CD8-positive, alpha-beta memory T cell (primary cell): ENCODE data around the gene KRTAP12-3. TPM values are rescaled to one million over a fixed set of nuclear protein-coding genes. Genes with fewer than 3 reads are reported as not detected.
"Not testable (repeated sequence)": the region's sequence is repeated elsewhere in the genome, so short reads cannot be mapped to it uniquely, and the experiment has no call there.

ENCODE experiments used
- CTCF ChIA-PET: fragments of 350-600 bp; sonication (Branson Sonifier 250); formaldehyde crosslinking; loops from one replicate; lab custom pipeline; 2021; ENCODE audit warnings: antibody characterized with exemption; lab: Charles Lee
- POLR2A ChIA-PET: fragments of 350-600 bp; sonication (Branson Sonifier 250); formaldehyde crosslinking; loops from one replicate; lab custom pipeline; 2021; ENCODE audit warnings: antibody characterized with exemption; lab: Charles Lee
- DNase-seq, 5 donors: peaks; one replicate each; pipeline versions ENCODE4 v3.0.0 to v3.0.0-alpha.2; 2020 to 2022; ENCODE audit warnings: mixed read lengths in 1 of 5
- H3K27ac ChIP-seq: one replicate; pipeline ENCODE4 v1.7.0; 2013; ENCODE audit warnings: low read depth, mild to moderate bottlenecking, low read length, moderate library complexity
- H3K27me3 ChIP-seq: 2 replicates; pipeline ENCODE4 v1.7.0; 2013; ENCODE audit warnings: low read length, mild to moderate bottlenecking; ENCODE audit not compliant: insufficient read depth, poor library complexity, severe bottlenecking
- H3K36me3 ChIP-seq: 2 replicates; pipeline ENCODE4 v1.7.0; 2013; ENCODE audit warnings: mild to moderate bottlenecking, low read length, moderate library complexity; ENCODE audit not compliant: insufficient read depth
- H3K4me1 ChIP-seq: 2 replicates; pipeline ENCODE4 v1.7.0; 2013; ENCODE audit warnings: mild to moderate bottlenecking, low read length, moderate library complexity; ENCODE audit not compliant: insufficient read depth
- H3K4me3 ChIP-seq: 2 replicates; pipeline ENCODE4 v1.7.0; 2013; ENCODE audit warnings: mild to moderate bottlenecking, low read length
- H3K9me3 ChIP-seq: 2 replicates; pipeline ENCODE4 v1.7.0; 2013; ENCODE audit warnings: mild to moderate bottlenecking, low read length
- H3K27ac Mint-ChIP-seq, 8 donors: one replicate each; pipeline ENCODE4 v1.8.0; 2020 to 2021; ENCODE audit warnings: mixed read lengths in 8 of 8, mild to moderate bottlenecking in 6 of 8, inconsistent platforms in 3 of 8, moderate library complexity in 3 of 8
- H3K27me3 Mint-ChIP-seq, 2 donors: one replicate each; pipeline ENCODE4 v1.8.0; 2020 to 2021; ENCODE audit warnings: mixed read lengths in 2 of 2, mild to moderate bottlenecking in 1 of 2, moderate library complexity in 1 of 2
- H3K36me3 Mint-ChIP-seq, 3 donors: one replicate each; pipeline ENCODE4 v1.8.0; 2020 to 2021; ENCODE audit warnings: mixed read lengths in 3 of 3, inconsistent platforms in 1 of 3, mild to moderate bottlenecking in 1 of 3
- H3K4me1 Mint-ChIP-seq, 3 donors: one replicate each; pipeline ENCODE4 v1.8.0; 2020 to 2021; ENCODE audit warnings: mixed read lengths in 3 of 3, inconsistent platforms in 1 of 3, mild to moderate bottlenecking in 1 of 3
- H3K4me3 Mint-ChIP-seq, 7 donors: one replicate each; pipeline ENCODE4 v1.8.0; 2020 to 2021; ENCODE audit warnings: mixed read lengths in 7 of 7, mild to moderate bottlenecking in 6 of 7, moderate library complexity in 4 of 7, inconsistent platforms in 2 of 7
- H3K9me3 Mint-ChIP-seq, 5 donors: one replicate each; pipeline ENCODE4 v1.8.0; 2020 to 2022; ENCODE audit warnings: mixed read lengths in 5 of 5, mild to moderate bottlenecking in 3 of 5, moderate library complexity in 2 of 5, inconsistent platforms in 1 of 5
- polyA plus RNA-seq: library from polyadenylated mRNA; unstranded; fragments of 300-500 nt; fragmentation: Illumina TruSeq; gene quantifications from one replicate; pipeline ENCODE4 v1.2.3, GENCODE V29; 2021
- total RNA-seq, 2 experiments: library from RNA; stranded (reverse); gene quantifications; one replicate each; pipeline ENCODE4 v1.2.3, GENCODE V29; 2021

The KRTAP12-3 gene
- total and polyA plus RNA-seq, 3 experiments from 2014 or later: not detected

- ChIA-PET POLR2A (no interaction called here), CTCF (no interaction called here)
- Histone ChIP-seq H3K27me3 (no peaks in the 10 kb centered on the region), H3K9me3 (peaks cover 5% of the 10 kb centered on the region), H3K4me1 (no peaks in the 10 kb centered on the region), H3K36me3 (no peaks in the 10 kb centered on the region), H3K27ac (no peak overlapping the region), H3K4me3 (no peak overlapping the region)
- peaks cover 2 to 26% (median 2%) of the 10 kb centered on the region in 3 donors for H3K36me3 Mint-ChIP-seq
- H3K4me1 Mint-ChIP-seq: peaks cover 13 to 28% (median 22%) of the 10 kb centered on the region in 3 donors
- no peak for DNase-seq
- H3K27ac Mint-ChIP-seq: no peak overlapping the region
- peaks cover 14 to 24% of the 10 kb centered on the region in 2 donors for H3K27me3 Mint-ChIP-seq
- H3K9me3 Mint-ChIP-seq: peaks cover 3 to 12% (median 6%) of the 10 kb centered on the region in 5 donors
- no peak overlapping the region for H3K4me3 Mint-ChIP-seq
These were observed 35.2 kb downstream of the KRTAP12-3 start for GRCh38 chr21:44692798-44693512.

GRCh38 chr21:44694776-44695175 is 37.0 kb downstream of the KRTAP12-3 start:
- Histone ChIP-seq H3K27ac (no peak overlapping the region), H3K9me3 (peaks cover 5% of the 10 kb centered on the region), H3K4me1 (no peaks in the 10 kb centered on the region), H3K36me3 (no peaks in the 10 kb centered on the region), H3K4me3 (no peak overlapping the region), H3K27me3 (peaks cover 3% of the 10 kb centered on the region)
- peaks cover 3 to 12% (median 6%) of the 10 kb centered on the region in 5 donors for H3K9me3 Mint-ChIP-seq
- H3K4me1 Mint-ChIP-seq: peaks cover 17 to 31% (median 22%) of the 10 kb centered on the region in 3 donors
- peak overlapping the region in 4 of 7 donors; percentile 2 to 46 (median 24) for H3K4me3 Mint-ChIP-seq
- CTCF ChIA-PET: interaction anchor here (1.0 kb wide), 1 partner anchor 48 kb away, joined by 3 read pairs; no protein-coding TSS in a partner anchor
- H3K27me3 Mint-ChIP-seq: peaks cover 23 to 38% of the 10 kb centered on the region in 2 donors
- H3K27ac Mint-ChIP-seq: no peak overlapping the region
- peaks cover 2 to 26% (median 2%) of the 10 kb centered on the region in 3 donors for H3K36me3 Mint-ChIP-seq
- POLR2A ChIA-PET: no interaction called here
- no peak for DNase-seq

DNA sequence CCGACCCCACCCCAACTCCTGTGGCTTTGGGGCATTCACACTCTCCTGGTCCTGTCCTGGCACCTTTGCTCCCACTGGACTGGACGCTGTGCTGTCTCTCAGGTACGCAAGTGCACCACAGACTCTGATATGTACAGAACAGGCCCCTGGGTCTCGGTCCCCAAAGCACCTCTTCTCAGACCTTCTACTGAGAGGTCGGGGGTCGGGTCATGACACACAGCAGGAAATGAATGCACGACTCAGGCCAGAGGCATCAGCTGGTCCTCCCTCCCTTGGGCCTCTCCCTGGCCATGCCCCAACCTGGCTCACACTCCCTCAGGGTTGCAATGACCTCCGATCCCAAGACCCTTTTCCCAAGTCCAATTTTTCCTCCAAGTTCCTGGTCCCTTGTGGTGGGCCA is 37.5 kb downstream of the KRTAP12-3 start:
- no peak overlapping the region for H3K4me3 ChIP-seq
- peaks cover 27 to 38% of the 10 kb centered on the region in 2 donors for H3K27me3 Mint-ChIP-seq
- peaks cover 5% of the 10 kb centered on the region for H3K9me3 ChIP-seq
- peak overlapping the region in 2 of 8 donors; percentile 47 to 59 for H3K27ac Mint-ChIP-seq
- no peaks in the 10 kb centered on the region for H3K4me1 ChIP-seq
- no peak overlapping the region for H3K27ac ChIP-seq
- H3K36me3 ChIP-seq: no peaks in the 10 kb centered on the region
- H3K4me1 Mint-ChIP-seq: peaks cover 17 to 31% (median 22%) of the 10 kb centered on the region in 3 donors
- H3K27me3 ChIP-seq: peaks cover 3% of the 10 kb centered on the region
- peak overlapping the region in 2 of 7 donors; percentile 2 to 20 for H3K4me3 Mint-ChIP-seq
- H3K36me3 Mint-ChIP-seq: peaks cover 2 to 26% (median 2%) of the 10 kb centered on the region in 3 donors
- peaks cover 3 to 12% (median 6%) of the 10 kb centered on the region in 5 donors for H3K9me3 Mint-ChIP-seq
- ChIA-PET CTCF (interaction anchor here (1.0 kb wide), 1 partner anchor 47 kb away, joined by 3 read pairs; no protein-coding TSS in a partner anchor), POLR2A (no interaction called here)
- DNase-seq: no peak

DNA sequence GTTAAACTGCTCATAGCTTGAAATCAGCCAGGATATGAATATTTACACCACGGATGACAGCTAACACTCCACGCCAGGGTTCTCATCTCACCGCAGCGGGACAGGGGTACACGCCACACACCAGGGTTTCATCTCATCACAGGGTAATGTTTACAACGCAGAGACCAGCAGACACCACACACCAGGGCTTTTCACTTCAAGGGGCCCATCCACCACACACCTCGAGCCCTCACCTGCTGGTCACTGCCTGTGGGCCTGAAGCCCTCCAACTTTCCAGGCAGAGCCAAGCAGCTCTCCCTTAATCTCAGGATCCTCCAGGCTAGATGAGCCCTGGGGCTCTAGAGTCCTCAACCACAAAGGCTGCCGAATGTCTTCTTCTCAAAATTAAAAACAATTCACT is 37.9 kb downstream of the KRTAP12-3 start:
- CTCF ChIA-PET: interaction anchor here (1.0 kb wide), 1 partner anchor 47 kb away, joined by 3 read pairs; no protein-coding TSS in a partner anchor
- peaks cover 2 to 26% (median 2%) of the 10 kb centered on the region in 3 donors for H3K36me3 Mint-ChIP-seq
- peak overlapping the region in 2 of 8 donors; percentile 47 to 53 for H3K27ac Mint-ChIP-seq
- no peak for DNase-seq
- no peaks in the 10 kb centered on the region for H3K36me3 ChIP-seq
- H3K4me1 Mint-ChIP-seq: peaks cover 17 to 31% (median 22%) of the 10 kb centered on the region in 3 donors
- H3K9me3 Mint-ChIP-seq: peaks cover 3 to 12% (median 6%) of the 10 kb centered on the region in 5 donors
- H3K9me3 ChIP-seq: peaks cover 5% of the 10 kb centered on the region
- peaks cover 29 to 38% of the 10 kb centered on the region in 2 donors for H3K27me3 Mint-ChIP-seq
- POLR2A ChIA-PET: no interaction called here
- H3K27me3 ChIP-seq: peaks cover 4% of the 10 kb centered on the region
- no peak overlapping the region for H3K4me3 Mint-ChIP-seq
- no peaks in the 10 kb centered on the region for H3K4me1 ChIP-seq
- no peak overlapping the region for H3K4me3 ChIP-seq
- H3K27ac ChIP-seq: no peak overlapping the region

DNA sequence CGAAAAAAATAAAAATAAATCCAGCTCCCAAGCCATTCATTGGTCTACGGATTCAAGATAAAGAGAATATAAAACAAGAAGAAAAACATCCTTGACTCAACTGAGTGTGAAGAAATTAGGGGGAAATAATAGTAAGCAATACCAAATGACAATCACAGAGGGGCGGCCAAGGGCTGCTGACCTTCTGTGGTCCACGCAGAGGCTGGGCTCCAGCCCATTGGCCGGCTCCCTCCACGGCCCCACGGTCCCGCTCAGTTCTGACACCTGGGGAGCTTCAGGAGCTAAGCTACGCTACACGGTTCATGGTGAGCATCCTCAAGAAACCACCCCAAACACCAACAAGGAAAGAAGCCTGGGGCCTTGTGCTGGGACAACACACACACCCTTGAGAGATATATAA is 38.8 kb downstream of the KRTAP12-3 start:
- Histone ChIP-seq H3K9me3 (peaks cover 5% of the 10 kb centered on the region), H3K27ac (no peak overlapping the region), H3K4me3 (no peak overlapping the region), H3K36me3 (no peaks in the 10 kb centered on the region), H3K27me3 (peaks cover 14% of the 10 kb centered on the region), H3K4me1 (no peaks in the 10 kb centered on the region)
- Mint-ChIP-seq H3K36me3 (peaks cover 2 to 26% (median 2%) of the 10 kb centered on the region in 3 donors), H3K27me3 (peaks cover 38 to 46% of the 10 kb centered on the region in 2 donors), H3K4me3 (no peak overlapping the region), H3K27ac (no peak overlapping the region), H3K4me1 (peaks cover 16 to 28% (median 21%) of the 10 kb centered on the region in 3 donors), H3K9me3 (peaks cover 3 to 12% (median 6%) of the 10 kb centered on the region in 5 donors)
- CTCF ChIA-PET: interaction anchor here (1.9 kb wide), 1 partner anchor 186 kb away, joined by 6 read pairs; no protein-coding TSS in a partner anchor
- POLR2A ChIA-PET: no interaction called here
- no peak for DNase-seq

- POLR2A ChIA-PET: interaction anchor here (0.5 to 0.6 kb wide), 2 partner anchors 30 to 1014 kb away, joined by 3 to 5 read pairs; no protein-coding TSS in a partner anchor
- CTCF ChIA-PET: interaction anchor here (0.8 to 1.9 kb wide), 2 partner anchors 45 to 187 kb away, joined by 3 to 6 read pairs; no protein-coding TSS in a partner anchor
These were observed 39.6 kb downstream of the KRTAP12-3 start, which contains the start of gene KRTAP10-12 for GRCh38 chr21:44697172-44697810. Gene KRTAP10-12 (plus strand): TSS chr21:44697172. CDS start chr21:44697202, 30 bp downstream.

GRCh38 chr21:44697811-44698734 is 40.3 kb downstream of the KRTAP12-3 start:
- ChIA-PET POLR2A (interaction anchor here (0.5 to 0.6 kb wide), 2 partner anchors 31 to 1014 kb away, joined by 3 to 5 read pairs; no protein-coding TSS in a partner anchor), CTCF (interaction anchor here (0.8 to 1.9 kb wide), 3 partner anchors 12 to 187 kb away, joined by 3 to 6 read pairs (median 3); no protein-coding TSS in a partner anchor)
- Mint-ChIP-seq H3K4me1 (peaks cover 15 to 24% (median 17%) of the 10 kb centered on the region in 3 donors), H3K27me3 (peaks cover 51 to 58% of the 10 kb centered on the region in 2 donors), H3K36me3 (peaks cover 0 to 16% (median 2%) of the 10 kb centered on the region in 3 donors), H3K4me3 (no peak overlapping the region), H3K27ac (peak overlapping the region in 2 of 8 donors; percentile 17 to 51), H3K9me3 (peaks cover 0 to 6% (median 0%) of the 10 kb centered on the region in 5 donors)
- H3K36me3 ChIP-seq: no peaks in the 10 kb centered on the region
- H3K4me1 ChIP-seq: no peaks in the 10 kb centered on the region
- H3K27me3 ChIP-seq: peaks cover 20% of the 10 kb centered on the region
- peak in 1 of 5 donors; percentile 31 for DNase-seq
- H3K27ac ChIP-seq: no peak overlapping the region
- no peaks in the 10 kb centered on the region for H3K9me3 ChIP-seq
- H3K4me3 ChIP-seq: no peak overlapping the region

More at GRCh38 chr21:44697172-44697810, 39.6 kb downstream of the KRTAP12-3 start, which contains the start of gene KRTAP10-12:
- H3K9me3 ChIP-seq, H3K36me3 ChIP-seq, H3K27ac ChIP-seq, H3K4me3 ChIP-seq, H3K4me1 ChIP-seq: not testable (repeated sequence)
- peaks cover 15 to 24% (median 17%) of the 10 kb centered on the region in 3 donors for H3K4me1 Mint-ChIP-seq
- DNase-seq: peak in 1 of 5 donors; percentile 42
- H3K9me3 Mint-ChIP-seq: peaks cover 0 to 11% (median 3%) of the 10 kb centered on the region in 5 donors
- H3K27me3 Mint-ChIP-seq: peaks cover 43 to 51% of the 10 kb centered on the region in 2 donors
- H3K4me3 Mint-ChIP-seq: peak within 1 kb of the TSS in 2 of 7 donors; percentile 0 to 37
- H3K27me3 ChIP-seq: peaks cover 17% of the 10 kb centered on the region
- peaks cover 2 to 24% (median 2%) of the 10 kb centered on the region in 3 donors for H3K36me3 Mint-ChIP-seq
- peak within 1 kb of the TSS in 3 of 8 donors; percentile 17 to 53 (median 20) for H3K27ac Mint-ChIP-seq
